Stomach (tissue), 4 donors: ENCODE data around the gene CUX1.

ENCODE experiments used
- EP300 ChIP-seq: sonication (generic); formaldehyde crosslinking; IDR thresholded peaks from one replicate; pipeline ENCODE4 v1.6.1; 2017; ENCODE audit warnings: antibody characterized with exemption
- POLR2A ChIP-seq, 4 donors: fragments of 450-650 bp; IDR thresholded peaks; one replicate each; pipeline ENCODE4 v1.6.1; 2016; ENCODE audit warnings: antibody characterized with exemption in 4 of 4, control low read depth in 2 of 4, mild to moderate bottlenecking in 1 of 4, moderate library complexity in 1 of 4
- TF ChIP-seq, protein P1 (sequence below), 7 experiments: fragments of 450-650 bp in 4 of 7; fragments of 200-600 bp in 3 of 7; sonication (generic) in 3 of 7; IDR thresholded peaks; one replicate each; pipeline ENCODE4 v1.5.1; 2016 to 2019; ENCODE audit warnings: antibody characterized with exemption in 7 of 7, control low read depth in 2 of 7, mild to moderate bottlenecking in 1 of 7

- TF ChIP-seq EP300, result no peak
- TF ChIP-seq POLR2A (IDR thresholded peaks at IDR 0.05), result no peak
- TF ChIP-seq, protein P1, sequence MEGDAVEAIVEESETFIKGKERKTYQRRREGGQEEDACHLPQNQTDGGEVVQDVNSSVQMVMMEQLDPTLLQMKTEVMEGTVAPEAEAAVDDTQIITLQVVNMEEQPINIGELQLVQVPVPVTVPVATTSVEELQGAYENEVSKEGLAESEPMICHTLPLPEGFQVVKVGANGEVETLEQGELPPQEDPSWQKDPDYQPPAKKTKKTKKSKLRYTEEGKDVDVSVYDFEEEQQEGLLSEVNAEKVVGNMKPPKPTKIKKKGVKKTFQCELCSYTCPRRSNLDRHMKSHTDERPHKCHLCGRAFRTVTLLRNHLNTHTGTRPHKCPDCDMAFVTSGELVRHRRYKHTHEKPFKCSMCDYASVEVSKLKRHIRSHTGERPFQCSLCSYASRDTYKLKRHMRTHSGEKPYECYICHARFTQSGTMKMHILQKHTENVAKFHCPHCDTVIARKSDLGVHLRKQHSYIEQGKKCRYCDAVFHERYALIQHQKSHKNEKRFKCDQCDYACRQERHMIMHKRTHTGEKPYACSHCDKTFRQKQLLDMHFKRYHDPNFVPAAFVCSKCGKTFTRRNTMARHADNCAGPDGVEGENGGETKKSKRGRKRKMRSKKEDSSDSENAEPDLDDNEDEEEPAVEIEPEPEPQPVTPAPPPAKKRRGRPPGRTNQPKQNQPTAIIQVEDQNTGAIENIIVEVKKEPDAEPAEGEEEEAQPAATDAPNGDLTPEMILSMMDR (IDR thresholded peaks at IDR 0.05), result no peak
Observed at GRCh38 chr7:102036958-102037357, 219.5 kb downstream of the CUX1 start.
